Measurements from ENCODE around the gene PRR14.
"Not testable (repeated sequence)": the region's sequence is repeated elsewhere in the genome, so short reads cannot be mapped to it uniquely, and the experiment has no call there.

Gene PRR14

DNA sequence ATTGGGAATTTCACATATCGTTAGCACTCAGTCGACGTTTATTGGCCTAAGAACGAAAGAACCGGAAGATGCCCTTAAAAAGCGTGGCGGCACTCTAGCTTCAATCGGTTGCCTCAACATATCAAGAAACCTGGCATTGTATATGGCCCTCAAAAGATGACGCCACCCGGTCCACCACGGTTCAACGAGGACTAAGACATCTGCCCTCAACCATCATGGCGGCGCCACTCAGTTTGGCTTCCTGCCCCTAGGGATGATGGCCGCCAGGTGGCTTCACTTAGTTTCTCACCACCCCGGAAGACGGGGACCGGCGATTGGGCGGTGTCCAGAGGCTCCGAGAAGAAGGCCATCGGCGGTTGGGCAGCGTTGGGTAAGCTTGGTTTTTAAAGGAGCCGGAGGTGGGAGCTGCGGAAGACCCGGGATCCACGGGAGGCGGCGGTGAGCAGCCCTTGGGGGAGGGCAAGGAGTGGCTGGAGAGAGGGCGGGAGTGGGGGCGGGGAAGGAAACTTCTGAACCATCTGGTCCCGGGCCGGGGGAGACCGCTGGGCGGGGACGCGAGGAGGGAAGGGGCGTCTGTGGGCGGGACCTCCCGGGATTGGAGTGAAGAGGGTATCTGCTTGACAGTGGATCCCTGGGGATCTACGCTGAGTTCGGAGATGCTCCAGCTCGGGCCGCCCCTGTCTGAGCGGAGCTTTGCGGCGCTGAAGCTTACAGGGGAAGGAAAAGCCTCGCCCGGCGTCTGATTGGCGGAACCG is at the start of gene PRR14:
Gene PRR14 (plus strand): TSS at position 592 of the 755 bp plus-strand sequence. CDS start 686 bp downstream, outside the sequence.
- peak; percentile 99 for DNase-seq

GRCh38 chr16:30601966-30602365 is 48.8 kb upstream of the PRR14 start:
- DNase-seq: no peak

DNA sequence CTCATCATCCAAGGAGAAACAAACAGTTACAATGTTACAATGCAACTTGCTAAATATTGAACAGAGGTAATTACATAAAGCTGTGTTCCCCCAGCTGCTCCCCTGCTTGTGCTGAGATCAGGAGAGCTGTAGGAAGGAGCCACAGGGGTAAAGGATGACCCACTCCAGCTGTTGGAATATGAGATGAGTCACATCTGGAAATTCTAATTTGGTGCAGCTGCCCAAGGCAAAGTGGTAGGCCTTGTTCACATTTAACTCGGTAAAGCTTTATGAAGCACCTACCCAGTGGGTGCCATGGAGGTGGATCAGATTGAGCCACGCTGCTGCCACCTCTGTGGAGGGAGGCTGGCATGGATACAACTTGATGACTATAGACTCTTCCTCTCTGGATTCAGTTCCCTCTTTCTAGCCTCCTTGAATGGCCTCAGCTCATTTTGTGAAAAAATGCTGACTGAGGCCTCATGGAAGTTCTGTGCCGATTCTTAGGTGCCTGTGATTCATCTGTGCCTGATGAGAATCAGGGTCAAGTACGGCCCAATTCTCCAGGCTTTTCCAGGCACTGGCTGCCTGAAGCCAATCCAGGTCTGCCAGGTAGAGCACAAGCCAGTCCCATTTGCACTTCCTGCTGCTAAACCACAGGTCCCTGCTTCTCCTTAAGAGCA is 48.0 kb upstream of the PRR14 start:
- no peak for DNase-seq

DNA sequence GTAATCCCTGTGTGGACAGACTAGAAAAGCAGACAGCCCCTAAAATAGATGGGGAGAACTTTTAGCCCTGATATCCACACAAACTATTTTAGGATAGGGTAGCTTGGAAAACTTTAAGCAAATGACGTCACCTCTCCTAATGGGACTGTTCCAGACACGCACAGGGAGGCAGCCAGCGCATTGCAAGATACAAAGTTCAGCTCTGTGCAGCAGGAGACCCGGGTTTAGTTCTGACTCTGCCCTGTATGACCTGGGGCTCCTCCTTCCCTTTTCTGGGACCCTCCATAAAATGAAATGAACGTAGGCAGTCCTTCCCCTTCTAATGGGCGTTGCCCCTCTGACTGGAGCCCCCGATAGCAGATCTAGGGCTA is 46.8 kb upstream of the PRR14 start:
- DNase-seq: no peak

DNA sequence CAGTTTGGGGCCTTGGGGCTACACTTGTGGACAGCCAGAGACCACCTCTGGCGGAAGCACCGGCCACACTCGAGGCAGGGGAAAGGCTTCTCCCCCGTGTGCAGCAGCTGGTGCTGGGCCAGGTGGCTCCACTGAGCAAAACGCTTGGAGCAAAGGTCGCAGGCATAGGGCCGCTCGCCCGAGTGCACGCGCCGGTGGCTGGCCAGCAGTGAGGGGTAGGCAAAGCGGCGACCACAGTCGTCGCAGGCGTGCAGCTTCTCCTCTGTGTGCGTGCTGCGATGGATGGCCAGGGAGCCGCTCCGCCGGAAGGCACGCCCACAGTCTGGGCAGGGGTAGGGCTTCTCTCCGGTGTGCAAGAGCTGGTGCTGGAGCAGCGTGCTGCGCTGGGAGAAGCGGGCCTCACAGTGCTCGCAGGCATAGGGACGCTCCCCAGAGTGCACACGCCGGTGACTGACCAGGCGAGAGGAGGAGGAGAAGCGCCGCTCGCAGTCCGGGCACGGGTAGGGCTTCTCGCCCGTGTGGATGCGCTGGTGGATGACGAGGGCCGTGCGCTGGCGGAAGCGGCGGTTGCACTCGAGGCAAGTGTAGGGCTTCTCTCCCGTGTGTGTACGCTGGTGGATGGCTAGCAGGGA is 46.3 kb upstream of the PRR14 start:
- no peak for DNase-seq

GRCh38 chr16:30605158-30605557 is 45.6 kb upstream of the PRR14 start:
- no peak for DNase-seq

- no peak for DNase-seq
Observed at GRCh38 chr16:30606004-30606403, 44.8 kb upstream of the PRR14 start.

GRCh38 chr16:30609002-30609925 is 41.5 kb upstream of the PRR14 start:
- DNase-seq: peak; percentile 61

- DNase-seq: peak; percentile 96
Observed at GRCh38 chr16:30609926-30610839, 40.6 kb upstream of the PRR14 start, which contains the start of gene ZNF689. TSS of gene ZNF689 (minus strand) at chr16:30610389. CDS start at chr16:30610041, 348 bp downstream.

GRCh38 chr16:30615358-30616091 is 35.2 kb upstream of the PRR14 start:
- DNase-seq: peak; percentile 96

DNA sequence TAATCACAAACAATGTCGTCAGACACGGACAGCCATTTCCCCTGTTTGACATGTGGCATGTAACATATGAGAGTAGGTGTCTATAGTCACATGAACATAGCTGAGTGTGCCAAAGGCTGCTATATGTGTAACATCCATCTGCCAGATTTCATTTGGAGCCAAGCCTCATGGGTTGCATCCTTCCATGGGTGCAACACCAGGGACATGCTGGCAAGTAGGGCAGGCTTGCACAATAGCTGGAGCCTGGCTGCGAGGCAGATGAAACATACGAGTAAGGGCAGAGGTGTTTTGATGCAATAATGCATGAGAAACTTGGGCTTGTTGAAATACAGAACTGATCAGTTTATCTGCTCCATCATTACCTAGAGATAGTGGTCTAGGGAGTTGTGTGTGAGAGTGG is 31.6 kb upstream of the PRR14 start:
- no peak for DNase-seq

- no peak for DNase-seq
Observed at GRCh38 chr16:30619638-30620037, 31.1 kb upstream of the PRR14 start.

DNA sequence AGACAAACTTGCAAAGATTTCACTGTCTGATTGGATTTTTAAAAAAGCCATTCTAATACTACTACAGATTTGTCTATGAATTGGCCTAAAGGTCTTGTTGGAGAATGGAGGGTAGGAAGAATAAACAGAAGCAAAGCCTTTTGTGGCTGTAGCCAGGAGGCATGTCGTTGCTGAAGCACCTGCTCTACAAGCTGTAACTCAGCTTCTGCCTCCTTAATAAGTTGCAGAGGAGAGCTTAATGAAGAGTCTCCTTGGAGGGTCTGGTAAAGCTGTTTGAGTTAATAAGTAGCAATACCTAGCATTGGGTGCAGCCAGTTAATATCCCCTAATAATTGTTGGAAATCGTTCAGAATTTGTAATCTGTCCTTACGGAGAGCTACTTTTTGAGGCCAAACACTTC is 30.6 kb upstream of the PRR14 start:
- no peak for DNase-seq

GRCh38 chr16:30621765-30622164 is 29.0 kb upstream of the PRR14 start:
- no peak for DNase-seq

DNA sequence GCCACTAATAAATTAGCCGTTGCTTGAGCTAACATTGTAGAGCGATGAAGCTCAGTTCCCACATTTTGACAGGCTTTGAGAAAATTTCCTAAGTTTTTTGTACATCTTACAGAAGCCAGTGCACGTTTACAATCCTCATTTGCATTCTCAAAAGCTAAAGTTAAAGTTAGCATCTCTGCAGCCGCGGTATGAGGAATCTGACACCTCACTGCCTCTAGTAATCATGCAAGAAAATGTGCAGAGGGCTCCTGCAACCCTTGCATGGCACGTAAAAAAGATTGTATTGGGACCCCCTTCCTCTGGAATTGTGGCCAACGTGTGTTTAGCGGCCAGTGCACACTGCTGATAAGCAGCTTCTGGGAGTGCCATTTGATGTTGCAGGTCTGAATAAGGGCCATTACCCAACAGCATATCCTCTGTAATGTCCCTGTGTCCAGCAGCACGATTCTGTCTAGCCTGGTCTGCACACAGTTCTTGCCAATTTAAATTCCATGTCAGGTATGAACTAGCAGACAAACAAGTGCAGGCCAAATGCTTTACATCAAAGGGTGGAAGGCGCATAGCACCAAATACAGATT is 28.2 kb upstream of the PRR14 start:
- DNase-seq: no peak

GRCh38 chr16:30623536-30624283 is 27.1 kb upstream of the PRR14 start:
- no peak for DNase-seq

- DNase-seq: no peak
Observed at GRCh38 chr16:30626236-30626635, 24.5 kb upstream of the PRR14 start.

DNA sequence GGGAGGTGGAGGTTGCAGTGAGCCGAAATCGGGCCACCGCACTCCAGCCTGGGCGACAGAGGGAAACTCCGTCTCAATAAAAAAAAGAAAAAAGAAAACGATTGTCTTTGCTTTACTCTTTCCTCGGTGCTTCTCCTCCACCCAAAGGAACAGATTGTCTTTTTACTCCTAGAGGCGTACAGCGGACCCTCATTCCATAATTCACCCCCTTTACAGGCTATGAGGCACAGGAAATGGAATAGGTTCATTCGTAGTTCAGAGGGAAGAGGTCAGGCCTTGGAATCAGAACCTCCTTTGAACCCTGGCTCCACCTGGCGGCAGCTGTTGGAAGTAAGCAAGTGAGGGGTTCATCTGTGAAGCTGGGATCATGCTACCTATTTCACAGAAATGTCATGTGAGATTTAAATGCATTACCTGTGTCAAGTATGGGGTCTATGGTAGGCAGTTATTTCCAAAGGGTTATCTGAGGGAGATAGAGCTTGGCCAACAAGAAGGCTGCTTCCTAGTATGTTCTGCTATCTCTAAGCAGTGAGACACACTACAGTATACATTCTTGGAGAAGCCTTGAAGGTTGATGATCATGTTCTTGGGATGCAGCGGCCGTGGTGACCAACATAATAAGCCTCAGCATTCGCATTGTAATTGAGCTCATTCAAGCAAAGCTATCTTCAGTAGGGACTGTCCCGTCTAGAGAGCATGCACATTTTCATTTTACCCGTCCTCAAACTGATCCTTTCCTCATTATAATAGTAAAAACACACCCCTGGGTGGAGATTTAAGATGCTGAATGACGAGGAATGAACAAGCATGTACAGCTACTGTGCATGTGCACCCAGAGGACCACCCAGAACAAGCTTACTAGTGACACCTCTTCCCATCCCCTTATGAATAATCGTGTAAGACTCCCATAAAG is 21.9 kb upstream of the PRR14 start:
- peak; percentile 99 for DNase-seq

DNA sequence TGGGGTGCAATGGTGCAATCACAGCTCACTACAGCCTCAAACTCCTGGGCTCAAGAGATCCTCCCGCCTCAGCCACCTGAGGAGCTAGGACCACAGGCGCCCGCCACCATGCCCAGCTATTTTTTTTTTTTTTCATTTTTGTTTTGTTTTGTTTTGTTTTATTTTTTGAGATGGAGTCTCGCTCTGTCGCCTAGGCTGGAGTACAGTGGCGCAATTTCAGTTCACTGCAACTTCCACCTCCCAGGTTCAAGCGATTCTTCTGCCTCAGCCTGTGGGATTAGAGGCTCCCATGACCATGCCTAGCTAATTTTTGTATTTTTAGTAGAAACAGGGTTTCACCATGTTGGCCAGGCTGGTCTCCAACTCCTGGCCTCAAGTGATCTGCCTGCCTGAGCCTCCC is 18.3 kb upstream of the PRR14 start:
- not testable (repeated sequence) for DNase-seq
